ENCODE measurements around the gene CPLX1.

GRCh38 chr4:860561-860960 lies 34.6 kb upstream of the CPLX1 start:
- TF ChIP-seq CTCF (optimal IDR thresholded peaks at IDR 0.05 in 1 of 3, IDR thresholded peaks at IDR 0.05 in 1 of 3, conservative IDR thresholded peaks at IDR 0.05 in 1 of 3; ENCODE audit: extremely low read depth in 1 of 3, insufficient read depth in 2 of 3, low read length in 3 of 3) (no peak), EZH2 (IDR thresholded peaks at IDR 0.05; ENCODE audit: low read length) (no peak)

Data from keratinocyte (primary cell).